Endothelial cell of umbilical vein (primary cell): ENCODE data around the gene TRIM69. TPM values are rescaled to one million over a fixed set of nuclear protein-coding genes. Genes with fewer than 3 reads are reported as not detected.

Experiments used
- BruUV-seq: library from RNA; stranded (reverse); fragments of 400-500 nt; replicated peaks from 2 replicates; lab custom pipeline; 2021; lab: Mats Ljungman, UMichigan
- CTCF ChIA-PET: fragments of 300-600, 350-600 bp; sonication (Branson Sonifier 250); formaldehyde crosslinking; loops from one replicate; lab custom pipeline; 2021; ENCODE audit warnings: antibody characterized with exemption, inconsistent platforms; lab: Charles Lee
- POLR2A ChIA-PET: fragments of 300-600, 350-600 bp; sonication (Branson Sonifier 250); formaldehyde crosslinking; loops from one replicate; lab custom pipeline; 2021; ENCODE audit warnings: antibody characterized with exemption, inconsistent platforms; lab: Charles Lee
- DNase-seq: peaks from one replicate; pipeline ENCODE4 v3.0.0-alpha.2; 2011; ENCODE audit warnings: low read depth, low spot score
- FAIRE-seq: peaks from 2 replicates; lab custom pipeline; 2011; peaks lifted over from hg19 to GRCh38; lab: Jason Lieb, UNC
- H2AFZ ChIP-seq: 2 replicates; pipeline ENCODE4 v1.6.0; 2012; ENCODE audit warnings: low read depth, low read length, control low read depth, inconsistent platforms
- H3K27ac ChIP-seq: 2 replicates; pipeline ENCODE4 v1.5.1; 2011; ENCODE audit warnings: low read depth, mild to moderate bottlenecking, control low read depth, low read length, moderate library complexity; ENCODE audit not compliant: insufficient read depth
- H3K27me3 ChIP-seq, 2 experiments: 2 replicates each; pipeline versions ENCODE4 v1.6.0 to v1.6.1; 2011; ENCODE audit warnings: low read length in 2 of 2, mixed read lengths in 1 of 2; ENCODE audit not compliant: control insufficient read depth in 2 of 2, insufficient read depth in 2 of 2
- H3K36me3 ChIP-seq, 2 experiments: 2 replicates in 1 of 2; 3 replicates in 1 of 2; pipeline ENCODE4 v1.5.1; 2011; ENCODE audit warnings: low read length in 2 of 2, mild to moderate bottlenecking in 1 of 2, moderate library complexity in 1 of 2; ENCODE audit not compliant: control insufficient read depth in 2 of 2, insufficient read depth in 2 of 2; ENCODE audit errors: extremely low read depth in 1 of 2
- H3K4me1 ChIP-seq: 3 replicates; pipeline ENCODE4 v1.5.1; 2011; ENCODE audit warnings: mild to moderate bottlenecking, low read length; ENCODE audit not compliant: control insufficient read depth, insufficient read depth; ENCODE audit errors: extremely low read depth
- H3K4me2 ChIP-seq: 2 replicates; pipeline ENCODE4 v1.6.1; 2011; ENCODE audit warnings: low read length, control low read depth, mixed read lengths; ENCODE audit not compliant: insufficient read depth
- H3K4me3 ChIP-seq, 3 experiments: fragments of 200-600 bp in 1 of 3; sonication (generic), shearing (Covaris generic) in 1 of 3; replicated peaks in 1 of 3; 2 replicates each; pipeline ENCODE4 v1.5.1; 2011 to 2016; ENCODE audit warnings: control low read depth in 3 of 3, low read length in 3 of 3, mild to moderate bottlenecking in 2 of 3, inconsistent platforms in 1 of 3, low read depth in 1 of 3, moderate library complexity in 1 of 3; ENCODE audit not compliant: insufficient read depth in 1 of 3
- H3K79me2 ChIP-seq: 2 replicates; pipeline ENCODE4 v1.6.0; 2012; ENCODE audit warnings: low read length, inconsistent platforms; ENCODE audit not compliant: control insufficient read depth, insufficient read depth
- H3K9ac ChIP-seq: replicated peaks from 2 replicates; pipeline ENCODE3; 2011; ENCODE audit warnings: low read length, control low read depth; ENCODE audit not compliant: insufficient read depth; ENCODE audit errors: extremely low read depth
- H3K9me1 ChIP-seq: replicated peaks from 3 replicates; pipeline ENCODE4 v1.6.0; 2011; ENCODE audit warnings: mild to moderate bottlenecking, low read length; ENCODE audit not compliant: control insufficient read depth, insufficient read depth; ENCODE audit errors: extremely low read depth
- H3K9me3 ChIP-seq: replicated peaks from 2 replicates; pipeline ENCODE4 v1.5.1; 2012; ENCODE audit warnings: low read length, inconsistent platforms; ENCODE audit not compliant: control insufficient read depth, insufficient read depth
- H4K20me1 ChIP-seq: replicated peaks from 2 replicates; pipeline ENCODE3; 2011; ENCODE audit warnings: mild to moderate bottlenecking, low read length; ENCODE audit not compliant: control insufficient read depth, insufficient read depth; ENCODE audit errors: extremely low read depth
- CTCF ChIP-seq, 2 donors: IDR thresholded peaks; 1 replicate in 1 of 2; 2 replicates in 1 of 2; pipeline ENCODE4 v1.5.1; 2011; ENCODE audit warnings: low read length in 2 of 2, mild to moderate bottlenecking in 2 of 2, moderate library complexity in 2 of 2, control low read depth in 1 of 2, inconsistent platforms in 1 of 2, low read depth in 1 of 2; ENCODE audit not compliant: insufficient read depth in 1 of 2; ENCODE audit errors: extremely low read depth in 1 of 2
- EZH2 ChIP-seq: IDR thresholded peaks from 2 replicates; pipeline ENCODE4 v1.6.1; 2012; ENCODE audit warnings: borderline replicate concordance, low read depth, mild to moderate bottlenecking, moderate library complexity, low read length, inconsistent platforms; ENCODE audit not compliant: severe bottlenecking
- FOS ChIP-seq: IDR thresholded peaks from 2 replicates; pipeline ENCODE4 v1.6.1; 2011; ENCODE audit warnings: mild to moderate bottlenecking, low read length, moderate library complexity, borderline replicate concordance; ENCODE audit not compliant: insufficient read depth
- JUN ChIP-seq: IDR thresholded peaks from 2 replicates; pipeline ENCODE4 v1.6.1; 2011; ENCODE audit warnings: borderline replicate concordance, low read depth; ENCODE audit not compliant: insufficient read length, insufficient read depth
- MAX ChIP-seq: IDR thresholded peaks from 2 replicates; pipeline ENCODE4 v1.6.1; 2011; ENCODE audit not compliant: insufficient read depth, insufficient read length
- MYC ChIP-seq: IDR thresholded peaks from one replicate; pipeline ENCODE4 v1.6.1; 2011; ENCODE audit warnings: mild to moderate bottlenecking, low read depth, low read length
- POLR2A ChIP-seq: IDR thresholded peaks from 2 replicates; pipeline ENCODE4 v1.6.1; 2012; ENCODE audit warnings: low read depth, mild to moderate bottlenecking, control low read depth, low read length
- POLR2AphosphoS5 ChIP-seq: IDR thresholded peaks from 2 replicates; pipeline ENCODE4 v1.6.1; 2012; ENCODE audit warnings: low read depth, mild to moderate bottlenecking, control low read depth, low read length, moderate library complexity; ENCODE audit not compliant: insufficient read depth
- dilution Hi-C: fragments of 300-500 bp; cut with MboI; formaldehyde crosslinking; loops from one replicate; pipeline ENCODE4 v1.15.0; 2019; ENCODE audit warnings: low sequenced_read_pairs; ENCODE audit not compliant: extremely low pct_ligation_motif_present
- intact Hi-C: fragments of 100-400 bp; cut with micrococcal nuclease; formaldehyde crosslinking; loops from one replicate; pipeline ENCODE4 v1.10.0; 2022
- polyA plus RNA-seq, 4 experiments: library from polyadenylated mRNA; depleted of rRNA in 3 of 4; stranded (reverse) in 3 of 4; unstranded in 1 of 4; fragments of >200 nt; gene quantifications; 2 replicates each; pipeline versions ENCODE4 v1.2.1 to v1.2.3, GENCODE V29; 2011 to 2012; ENCODE audit warnings: missing spikeins in 1 of 4
- total RNA-seq: library from RNA; stranded (reverse); gene quantifications from 2 replicates; pipeline ENCODE4 v1.2.3, GENCODE V29; 2021

TRIM69 gene
- total and polyA plus RNA-seq, 2 donors (not counting 3 experiments of a cell fraction or from before 2014, with no cell fraction given), result 4.8 to 13.0 TPM

DNA sequence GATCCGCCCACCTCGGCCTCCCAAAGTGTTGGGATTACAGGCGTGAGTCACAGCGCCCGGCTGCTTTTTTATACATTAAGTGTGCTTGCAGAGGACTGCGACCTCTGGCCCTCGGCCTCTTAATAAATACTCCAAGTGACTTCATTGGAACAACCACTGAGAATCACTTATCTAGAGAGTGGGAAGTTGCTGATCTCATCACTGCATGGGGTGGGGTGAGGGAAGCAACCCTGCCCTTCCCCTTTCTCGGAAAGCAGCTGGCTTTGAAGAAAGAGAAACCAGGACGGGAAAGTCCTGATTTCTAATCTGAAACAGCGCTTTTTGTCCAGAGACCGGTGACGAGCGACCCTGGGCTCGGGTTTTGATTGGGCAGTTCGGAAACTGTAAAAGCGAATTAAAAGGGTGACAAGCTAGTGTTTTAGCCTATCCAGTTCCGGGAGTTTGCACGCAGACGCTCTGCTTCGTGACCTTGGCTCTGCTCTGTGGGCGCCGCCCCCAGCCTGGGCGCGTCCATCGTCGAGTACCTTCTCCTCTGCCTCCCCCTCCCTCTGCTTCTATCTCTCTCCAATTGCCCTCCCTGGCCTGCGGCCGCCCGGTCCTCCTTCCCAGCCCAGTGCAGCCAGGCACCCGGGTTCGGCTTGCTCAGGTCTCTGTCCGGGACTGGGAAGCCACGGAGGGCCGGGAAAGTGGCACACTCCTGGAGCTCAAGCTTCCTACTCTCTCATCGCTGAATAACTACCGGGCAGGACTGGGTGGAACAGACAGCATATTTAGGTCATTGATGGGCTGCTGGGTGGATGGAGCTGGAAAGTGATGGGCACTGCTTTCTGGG is 7.5 kb upstream of the TRIM69 start:
- Histone ChIP-seq H3K9me3 (no peaks in the 10 kb centered on the region), H3K79me2 (no peaks in the 10 kb centered on the region), H3K4me1 (peaks cover 32% of the 10 kb centered on the region), H4K20me1 (no peaks in the 10 kb centered on the region), H3K4me2 (peak overlapping the region; percentile 88), H2AFZ (peak overlapping the region; percentile 74), H3K9me1 (no peaks in the 10 kb centered on the region), H3K9ac (peak overlapping the region; percentile 84), H3K27me3 (no peaks in the 10 kb centered on the region), H3K4me3 (peak overlapping the region; percentile 60 to 75 (median 69)), H3K36me3 (peaks cover 0 to 2% of the 10 kb centered on the region in 2 experiments), H3K27ac (peak overlapping the region; percentile 71)
- POLR2A ChIA-PET, result interaction anchor here (0.9 to 4.3 kb wide), 5 partner anchors 9 to 65 kb away, joined by 3 to 63 read pairs (median 4); partner anchors contain the start of genes B2M, PATL2 and SPG11
- intact Hi-C loops, result loop anchor here (1.0 to 5.0 kb wide), 2 partner anchors 65 to 109 kb away; partner anchors contain the start of gene SPG11
- no TSS peak for BruUV-seq
- TF ChIP-seq JUN (peak; percentile 15), MAX (peak; percentile 1), CTCF (IDR thresholded peaks at IDR 0.05; ENCODE audit: extremely low read depth in 1 of 2, insufficient read depth in 1 of 2, low read depth in 1 of 2, low read length in 2 of 2) (no peak), FOS (peak; percentile 40), EZH2 (no peak), MYC (no peak), POLR2AphosphoS5 (peak; percentile 8), POLR2A (peak; percentile 71)
- DNase-seq (peak; percentile 99), FAIRE-seq (peak; percentile 97)
- CTCF ChIA-PET, result interaction anchor here (0.7 to 4.3 kb wide), 5 partner anchors 9 to 66 kb away, joined by 3 to 65 read pairs (median 29); partner anchors contain the start of genes B2M, PATL2 and SPG11
- dilution Hi-C loops, result loop anchor here (25.0 kb wide), 1 partner anchor 141 kb away; no protein-coding TSS in a partner anchor
